ENCODE measurements around the gene CCSER2. TPM values are rescaled to one million over a fixed set of nuclear protein-coding genes. Genes with fewer than 3 reads are reported as not detected.

The CCSER2 gene
- total RNA-seq, 1 experiment from 2014 or later, result 28.9 TPM

DNA sequence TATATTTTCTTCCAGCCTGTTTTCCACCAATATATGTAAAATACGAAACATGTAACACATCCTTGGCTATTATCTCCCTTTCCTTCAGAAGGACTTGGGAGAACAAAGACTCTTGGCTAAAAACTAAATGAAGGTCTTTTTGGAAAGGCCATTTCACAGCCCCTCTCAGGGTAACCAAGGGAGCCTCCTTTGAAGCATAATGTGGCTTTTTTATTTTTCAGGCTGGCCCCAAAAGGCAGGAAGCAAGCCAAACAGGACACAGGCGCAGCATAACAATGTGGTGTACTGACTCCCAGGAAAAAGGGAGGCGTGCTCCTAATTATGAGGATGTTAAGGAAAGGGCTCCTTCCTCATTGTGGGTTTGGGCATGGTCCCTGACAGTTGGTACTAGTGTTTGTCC lies 30.3 kb upstream of the CCSER2 start:
- H3K27ac ChIP-seq (ENCODE audit: low read depth, low read length), result no peak overlapping the region
- BruUV-seq (replicated peaks), result no TSS peak
- peaks cover 15% of the 10 kb centered on the region for H3K27me3 ChIP-seq (ENCODE audit: insufficient read depth, low read length)
- POLR2A ChIA-PET, result no interaction called here
- H3K9me3 ChIP-seq (ENCODE audit: control insufficient read depth in 1 of 2, insufficient read depth in 1 of 2, low read depth in 1 of 2, low read length in 2 of 2), result no peaks in the 10 kb centered on the region
- no peak overlapping the region for H3K9ac ChIP-seq (ENCODE audit: low read length)
- intact Hi-C loops (cut with micrococcal nuclease), result no loop called here
- no peaks in the 10 kb centered on the region for H3K9me2 ChIP-seq (ENCODE audit: insufficient read depth)
- H3K36me3 ChIP-seq (ENCODE audit: control insufficient read depth in 1 of 2, insufficient read depth in 2 of 2, low read length in 2 of 2), result no peaks in the 10 kb centered on the region
- H3K4me2 ChIP-seq (ENCODE audit: low read length), result no peak overlapping the region
- RAD21 ChIA-PET (ENCODE audit: low non-redundant PET in 1 of 2, low total read pairs in 2 of 2, uncharacterized antibody in 2 of 2, unreplicated experiment in 2 of 2), result no interaction called here
- no peaks in the 10 kb centered on the region for H4K20me1 ChIP-seq (ENCODE audit: insufficient read depth)
- no peak overlapping the region for H3K4me3 ChIP-seq (replicated peaks in 1 of 2; ENCODE audit: low read depth in 1 of 2, low read length in 2 of 2)
- no peaks in the 10 kb centered on the region for H3K79me2 ChIP-seq (ENCODE audit: insufficient read depth, low read length)
- H2AFZ ChIP-seq (ENCODE audit: low read depth, low read length, poor library complexity, severe bottlenecking), result no peak overlapping the region
- ATAC-seq (no peak), DNase-seq (ENCODE audit: low read depth, low spot score) (no peak)
- CTCF ChIA-PET, result no interaction called here
- TF ChIP-seq TCF7L2 (IDR thresholded peaks at IDR 0.05; ENCODE audit: borderline replicate concordance, extremely low read depth, insufficient read depth, insufficient read length), result no peak
- TF ChIP-seq, protein P1, sequence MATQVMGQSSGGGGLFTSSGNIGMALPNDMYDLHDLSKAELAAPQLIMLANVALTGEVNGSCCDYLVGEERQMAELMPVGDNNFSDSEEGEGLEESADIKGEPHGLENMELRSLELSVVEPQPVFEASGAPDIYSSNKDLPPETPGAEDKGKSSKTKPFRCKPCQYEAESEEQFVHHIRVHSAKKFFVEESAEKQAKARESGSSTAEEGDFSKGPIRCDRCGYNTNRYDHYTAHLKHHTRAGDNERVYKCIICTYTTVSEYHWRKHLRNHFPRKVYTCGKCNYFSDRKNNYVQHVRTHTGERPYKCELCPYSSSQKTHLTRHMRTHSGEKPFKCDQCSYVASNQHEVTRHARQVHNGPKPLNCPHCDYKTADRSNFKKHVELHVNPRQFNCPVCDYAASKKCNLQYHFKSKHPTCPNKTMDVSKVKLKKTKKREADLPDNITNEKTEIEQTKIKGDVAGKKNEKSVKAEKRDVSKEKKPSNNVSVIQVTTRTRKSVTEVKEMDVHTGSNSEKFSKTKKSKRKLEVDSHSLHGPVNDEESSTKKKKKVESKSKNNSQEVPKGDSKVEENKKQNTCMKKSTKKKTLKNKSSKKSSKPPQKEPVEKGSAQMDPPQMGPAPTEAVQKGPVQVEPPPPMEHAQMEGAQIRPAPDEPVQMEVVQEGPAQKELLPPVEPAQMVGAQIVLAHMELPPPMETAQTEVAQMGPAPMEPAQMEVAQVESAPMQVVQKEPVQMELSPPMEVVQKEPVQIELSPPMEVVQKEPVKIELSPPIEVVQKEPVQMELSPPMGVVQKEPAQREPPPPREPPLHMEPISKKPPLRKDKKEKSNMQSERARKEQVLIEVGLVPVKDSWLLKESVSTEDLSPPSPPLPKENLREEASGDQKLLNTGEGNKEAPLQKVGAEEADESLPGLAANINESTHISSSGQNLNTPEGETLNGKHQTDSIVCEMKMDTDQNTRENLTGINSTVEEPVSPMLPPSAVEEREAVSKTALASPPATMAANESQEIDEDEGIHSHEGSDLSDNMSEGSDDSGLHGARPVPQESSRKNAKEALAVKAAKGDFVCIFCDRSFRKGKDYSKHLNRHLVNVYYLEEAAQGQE (IDR thresholded peaks at IDR 0.05; ENCODE audit: low read depth), result no peak
- no peak for TF ChIP-seq SIN3A (IDR thresholded peaks at IDR 0.05; ENCODE audit: low read depth)
- TF ChIP-seq FOSL1 (IDR thresholded peaks at IDR 0.05; ENCODE audit: low read depth), result no peak
- no peak for TF ChIP-seq JUND (IDR thresholded peaks at IDR 0.05)
- TF ChIP-seq, protein P2, sequence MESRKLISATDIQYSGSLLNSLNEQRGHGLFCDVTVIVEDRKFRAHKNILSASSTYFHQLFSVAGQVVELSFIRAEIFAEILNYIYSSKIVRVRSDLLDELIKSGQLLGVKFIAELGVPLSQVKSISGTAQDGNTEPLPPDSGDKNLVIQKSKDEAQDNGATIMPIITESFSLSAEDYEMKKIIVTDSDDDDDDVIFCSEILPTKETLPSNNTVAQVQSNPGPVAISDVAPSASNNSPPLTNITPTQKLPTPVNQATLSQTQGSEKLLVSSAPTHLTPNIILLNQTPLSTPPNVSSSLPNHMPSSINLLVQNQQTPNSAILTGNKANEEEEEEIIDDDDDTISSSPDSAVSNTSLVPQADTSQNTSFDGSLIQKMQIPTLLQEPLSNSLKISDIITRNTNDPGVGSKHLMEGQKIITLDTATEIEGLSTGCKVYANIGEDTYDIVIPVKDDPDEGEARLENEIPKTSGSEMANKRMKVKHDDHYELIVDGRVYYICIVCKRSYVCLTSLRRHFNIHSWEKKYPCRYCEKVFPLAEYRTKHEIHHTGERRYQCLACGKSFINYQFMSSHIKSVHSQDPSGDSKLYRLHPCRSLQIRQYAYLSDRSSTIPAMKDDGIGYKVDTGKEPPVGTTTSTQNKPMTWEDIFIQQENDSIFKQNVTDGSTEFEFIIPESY (IDR thresholded peaks at IDR 0.05; ENCODE audit: extremely low read depth, insufficient replicate concordance, low read length), result no peak
- no peaks in the 10 kb centered on the region for H3K4me1 ChIP-seq (ENCODE audit: control insufficient read depth in 1 of 2, insufficient read depth in 2 of 2, low read length in 2 of 2)
